A204.1 (cell line): Measurements from ENCODE around the gene DTX2.
"Not testable (repeated sequence)": the region's sequence is repeated elsewhere in the genome, so short reads cannot be mapped to it uniquely, and the experiment has no call there.

Experiments used
- FAIRE-seq: peaks from 2 replicates; lab custom pipeline; 2012; peaks lifted over from hg19 to GRCh38; lab: Jason Lieb, UNC

The DTX2 gene

DNA sequence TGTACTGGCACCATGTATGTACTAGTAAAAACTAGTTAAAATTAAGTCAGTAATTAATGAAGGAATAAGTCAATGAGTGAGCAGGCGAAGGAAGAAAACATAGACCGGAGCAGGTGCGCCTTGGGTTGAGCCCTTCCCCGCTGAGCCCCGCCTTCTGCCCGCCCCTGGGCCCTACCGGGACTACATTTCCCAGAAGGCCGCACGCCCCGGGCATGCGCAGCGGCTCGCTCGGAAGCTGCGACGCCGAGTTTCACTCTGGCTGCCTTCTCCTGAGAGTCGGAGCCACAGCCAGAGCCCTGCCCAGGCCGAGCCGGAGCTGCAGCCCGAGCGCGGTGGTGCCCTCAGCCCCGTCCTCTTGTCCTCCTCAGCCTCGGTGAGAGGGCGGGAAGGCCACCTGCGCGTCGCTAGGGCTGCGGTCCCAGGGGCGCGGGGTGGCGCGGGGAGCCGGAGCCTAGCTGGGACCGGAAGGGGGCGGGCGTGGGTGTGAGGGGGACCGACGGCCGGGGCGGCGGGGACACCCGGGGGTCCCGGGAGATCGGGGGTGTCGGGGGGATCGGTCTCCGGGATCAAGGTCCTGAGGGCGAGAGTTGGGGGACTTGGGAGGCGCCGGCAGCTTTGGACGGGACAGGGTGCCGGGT, at the start of gene DTX2:
DTX2 (plus strand) TSS at position 246 of the 638 bp plus-strand sequence. CDS start 18,801 bp downstream, outside the sequence.
- not testable (repeated sequence) for FAIRE-seq

DNA sequence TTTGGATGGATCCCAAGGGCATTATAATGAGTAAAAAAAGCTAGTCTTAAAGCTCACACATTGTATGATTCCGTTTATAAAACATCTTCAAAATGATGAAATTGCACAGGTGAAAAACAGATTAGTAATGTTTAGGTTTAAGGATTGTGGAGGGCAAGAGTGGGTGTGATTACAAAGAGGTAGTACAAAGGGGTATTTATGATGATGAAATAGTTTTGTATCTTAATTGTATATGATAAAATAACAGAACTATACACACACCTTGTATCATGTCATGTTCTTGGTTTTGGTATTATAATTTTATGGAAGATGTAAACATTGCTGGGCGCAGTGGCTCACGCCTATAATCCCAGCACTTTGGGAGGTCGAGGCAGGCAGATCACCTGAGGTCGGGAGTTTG, 49.3 kb upstream of the DTX2 start:
- no peak for FAIRE-seq

DNA sequence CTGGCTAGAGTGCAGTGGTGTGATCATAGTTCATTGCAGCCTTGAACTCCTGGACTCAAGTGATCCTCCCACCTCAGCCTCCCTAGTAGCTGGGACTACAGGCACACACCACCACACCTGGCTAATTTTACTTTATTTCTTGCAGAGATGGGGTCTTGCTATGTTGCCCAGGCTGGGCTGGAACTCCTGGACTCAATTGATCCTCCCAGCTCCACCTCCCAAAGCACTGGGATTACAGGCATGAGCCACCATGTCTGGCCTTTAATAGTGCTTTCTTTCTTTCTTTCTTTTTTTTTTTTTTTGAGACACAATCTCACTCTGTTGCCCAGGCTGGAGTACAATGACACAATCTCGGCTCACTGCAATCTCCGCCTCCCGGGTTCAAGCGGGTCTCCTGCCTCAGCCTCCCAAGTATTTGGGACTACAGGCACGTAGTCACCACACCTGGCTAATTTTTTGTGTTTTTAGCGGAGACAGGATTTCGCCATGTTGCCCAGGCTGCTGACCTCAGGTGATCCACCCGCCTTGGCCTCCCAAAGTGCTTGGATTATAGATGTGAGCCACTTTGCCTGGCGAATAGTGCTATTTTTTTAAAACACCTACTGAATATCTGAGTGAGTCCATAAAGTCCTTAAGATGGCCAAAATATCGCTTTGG, 43.7 kb upstream of the DTX2 start:
- not testable (repeated sequence) for FAIRE-seq

DNA sequence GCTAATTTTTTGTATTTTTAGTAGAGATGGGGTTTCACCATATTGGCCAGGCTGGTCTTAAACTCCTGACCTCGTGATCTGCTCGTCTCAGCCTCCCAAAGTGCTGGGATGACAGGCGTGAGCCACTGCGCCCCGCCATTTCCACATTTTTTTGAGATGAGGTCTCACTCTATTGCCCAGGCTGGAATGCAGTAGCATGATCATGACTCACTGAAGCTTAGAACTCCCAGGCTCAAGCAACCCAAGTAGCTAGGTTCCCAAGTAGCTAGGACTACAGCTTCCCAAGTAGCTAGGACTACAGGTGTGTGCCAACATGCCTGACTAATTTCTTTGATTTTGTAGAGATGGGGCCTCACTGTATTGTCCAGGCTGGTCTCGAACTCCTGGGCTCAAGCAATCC, 40.4 kb upstream of the DTX2 start:
- not testable (repeated sequence) for FAIRE-seq

DNA sequence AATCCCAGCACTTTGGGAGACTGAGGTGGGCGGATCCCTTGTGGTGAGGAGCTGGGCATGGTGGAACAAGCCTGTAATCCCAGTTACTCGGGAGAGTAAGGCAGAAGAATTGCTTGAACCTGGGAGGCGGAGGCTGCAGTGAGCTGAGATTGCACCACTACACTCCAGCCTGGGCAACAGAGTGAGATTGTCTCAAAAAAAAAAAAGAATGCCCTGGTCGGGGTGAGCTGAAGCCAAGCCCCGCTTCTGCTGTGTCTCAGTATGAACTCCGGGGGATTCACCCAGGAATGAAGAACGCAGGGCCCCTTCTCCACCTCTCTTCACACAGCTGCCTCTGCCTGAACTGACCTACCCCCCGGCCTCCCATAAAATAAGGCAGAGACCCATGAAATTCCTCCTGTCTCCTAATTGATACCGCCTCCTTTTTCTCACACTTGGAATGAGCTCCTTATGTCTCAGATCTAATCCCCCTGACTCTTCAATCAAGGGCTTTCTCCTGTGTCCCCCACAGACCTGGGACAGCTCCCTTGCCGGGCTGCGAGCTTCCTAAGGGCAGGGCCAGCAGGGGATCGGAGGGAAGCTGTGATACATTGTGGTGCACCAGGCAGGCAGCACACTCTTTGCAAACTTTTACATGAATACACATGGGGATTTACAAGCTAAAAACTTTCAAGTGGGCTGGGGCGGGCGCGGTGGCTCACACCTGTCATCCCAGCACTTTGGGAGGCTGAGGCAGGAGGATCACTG, 37.7 kb upstream of the DTX2 start:
- FAIRE-seq: no peak

DNA sequence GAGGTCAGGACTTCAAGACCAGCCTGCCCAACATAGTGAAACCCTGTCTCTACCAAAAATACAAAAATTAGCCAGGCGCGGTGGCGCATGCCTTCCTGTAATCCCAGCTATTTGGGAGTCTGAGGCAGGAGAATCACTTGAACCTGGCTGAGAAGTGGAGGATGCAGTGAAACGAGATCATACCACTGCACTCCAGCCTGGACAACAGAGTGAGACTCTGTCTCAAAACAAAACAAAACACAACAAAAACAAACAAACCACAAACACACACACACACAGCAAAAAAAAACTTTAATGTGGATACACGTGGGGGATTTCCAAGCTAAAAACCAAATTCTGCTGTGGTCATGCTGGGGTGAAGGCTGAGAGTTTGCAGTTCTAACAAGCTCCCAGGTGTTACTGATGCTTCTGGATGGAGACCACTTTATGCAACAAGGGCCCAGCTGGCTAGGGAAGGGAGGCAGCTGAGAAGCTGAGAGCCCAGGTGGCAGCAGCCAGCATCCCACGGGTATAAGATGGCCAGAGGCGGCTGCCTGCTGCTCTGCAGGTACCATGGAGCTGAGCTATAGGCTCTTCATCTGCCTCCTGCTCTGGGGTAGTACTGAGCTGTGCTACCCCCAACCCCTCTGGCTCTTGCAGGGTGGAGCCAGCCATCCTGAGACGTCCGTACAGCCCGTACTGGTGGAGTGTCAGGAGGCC, 36.9 kb upstream of the DTX2 start, which contains the start of gene ZP3:
ZP3 (plus strand) TSS at position 538 of the 699 bp plus-strand sequence; CDS start at position 553, 15 bp downstream.
- FAIRE-seq: no peak

DNA sequence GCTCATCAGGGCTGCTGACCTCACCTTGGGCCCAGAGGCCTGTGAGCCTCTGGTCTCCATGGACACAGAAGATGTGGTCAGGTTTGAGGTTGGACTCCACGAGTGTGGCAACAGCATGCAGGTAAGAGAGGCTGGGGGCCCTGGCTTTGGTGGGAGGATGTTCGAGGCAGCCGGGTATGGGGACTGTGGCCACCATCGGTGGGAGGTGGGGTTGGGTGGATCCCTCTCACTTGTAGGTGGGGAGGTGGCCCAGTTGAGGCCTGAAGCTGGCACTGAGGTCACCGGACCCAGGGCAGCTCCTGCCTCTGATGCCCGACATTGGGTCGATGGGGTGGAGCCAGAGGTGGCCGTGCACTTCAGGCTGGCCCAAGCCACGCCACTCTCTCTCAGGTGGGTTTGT, 36.4 kb upstream of the DTX2 start:
- no peak for FAIRE-seq

DNA sequence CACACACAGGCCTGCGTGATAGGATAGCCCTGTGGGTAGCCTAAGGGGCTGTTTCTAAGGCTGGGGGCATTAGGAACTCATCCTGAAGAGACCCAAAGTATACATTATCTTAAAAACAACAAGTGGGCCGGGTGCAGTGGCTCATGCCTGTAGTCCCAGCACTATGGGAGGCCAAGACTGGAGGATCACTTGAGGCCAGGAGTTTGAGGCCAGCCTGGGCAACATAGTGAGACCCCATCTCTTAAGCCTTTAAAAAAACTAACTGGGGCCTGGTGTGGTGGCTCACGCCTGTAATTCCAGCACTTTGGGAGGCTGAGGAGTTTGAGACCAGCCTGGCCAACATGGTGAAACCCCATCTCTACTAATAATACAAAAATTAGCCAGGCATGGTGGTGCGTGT, 36.0 kb upstream of the DTX2 start:
- not testable (repeated sequence) for FAIRE-seq

DNA sequence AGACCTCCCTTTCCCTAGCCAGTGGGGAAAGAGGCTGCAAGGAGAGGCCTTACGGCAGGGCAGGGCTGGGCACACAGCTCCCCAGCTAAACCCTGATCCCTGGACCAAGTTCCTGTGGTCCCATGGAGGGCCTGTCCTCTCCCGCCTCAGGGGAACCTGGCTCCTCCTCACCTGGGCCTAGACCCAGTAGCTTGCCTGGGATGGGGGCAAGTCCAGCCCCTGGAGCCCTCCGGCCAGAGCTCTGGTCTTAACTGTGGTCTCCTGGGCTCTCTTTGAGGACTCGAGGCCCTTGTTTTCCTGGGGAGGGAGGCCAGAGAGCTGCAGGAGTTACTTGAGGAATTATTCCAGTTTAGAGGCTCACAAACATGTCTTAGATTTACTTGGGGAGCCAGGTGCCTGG, 35.3 kb upstream of the DTX2 start:
- no peak for FAIRE-seq

DNA sequence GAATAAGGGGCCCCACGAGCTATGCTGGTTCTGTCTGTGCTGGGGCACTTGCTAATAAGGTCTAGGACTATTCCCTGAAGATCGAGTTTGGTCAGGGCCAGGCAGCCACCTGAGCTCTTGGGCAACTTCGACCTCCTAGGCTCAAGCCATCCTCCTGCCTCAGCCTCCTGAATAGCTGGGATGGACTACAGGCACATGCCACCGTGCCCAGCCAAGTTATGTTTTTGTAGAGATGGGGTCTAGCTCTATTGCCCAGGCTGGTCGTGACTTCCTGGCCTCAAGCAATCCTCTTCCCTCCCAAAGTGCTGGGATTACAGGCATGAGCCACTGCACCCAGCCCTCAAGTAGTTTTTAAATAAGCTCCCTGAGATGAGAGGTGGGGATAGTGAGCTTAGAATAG, 33.9 kb upstream of the DTX2 start:
- FAIRE-seq: no peak

DNA sequence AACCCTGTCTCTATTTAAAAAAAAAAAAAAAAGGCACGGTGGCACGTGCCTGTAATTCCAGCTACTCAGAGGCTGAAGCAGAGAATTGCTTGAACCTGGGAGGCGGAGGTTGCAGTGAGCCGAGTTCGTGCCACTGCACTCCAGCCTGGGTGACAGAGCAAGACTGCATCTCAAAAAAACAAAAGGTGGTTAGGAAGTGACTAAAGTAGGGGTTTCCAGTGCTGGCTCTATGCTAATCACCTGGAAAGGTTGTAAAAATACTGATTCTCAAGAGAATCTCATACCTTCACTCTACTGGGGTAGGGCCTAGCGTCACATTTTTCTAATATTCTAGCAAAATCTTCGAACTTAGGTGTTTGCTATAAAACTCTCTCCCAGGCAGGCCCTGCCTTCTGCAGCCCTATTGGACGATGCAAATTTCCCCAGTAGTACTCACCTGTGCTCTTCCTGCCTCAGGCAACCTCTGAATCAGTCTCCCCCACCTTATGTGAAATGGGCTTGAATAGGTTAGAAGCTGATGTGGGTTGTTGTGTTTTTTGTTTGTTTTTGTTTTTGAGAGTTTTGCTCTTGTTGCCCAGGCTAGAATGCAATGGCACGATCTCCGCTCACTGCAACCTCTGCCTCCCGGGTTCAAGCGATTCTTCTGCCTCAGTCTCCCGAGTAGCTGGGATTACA, 33.2 kb upstream of the DTX2 start:
- no peak for FAIRE-seq

DNA sequence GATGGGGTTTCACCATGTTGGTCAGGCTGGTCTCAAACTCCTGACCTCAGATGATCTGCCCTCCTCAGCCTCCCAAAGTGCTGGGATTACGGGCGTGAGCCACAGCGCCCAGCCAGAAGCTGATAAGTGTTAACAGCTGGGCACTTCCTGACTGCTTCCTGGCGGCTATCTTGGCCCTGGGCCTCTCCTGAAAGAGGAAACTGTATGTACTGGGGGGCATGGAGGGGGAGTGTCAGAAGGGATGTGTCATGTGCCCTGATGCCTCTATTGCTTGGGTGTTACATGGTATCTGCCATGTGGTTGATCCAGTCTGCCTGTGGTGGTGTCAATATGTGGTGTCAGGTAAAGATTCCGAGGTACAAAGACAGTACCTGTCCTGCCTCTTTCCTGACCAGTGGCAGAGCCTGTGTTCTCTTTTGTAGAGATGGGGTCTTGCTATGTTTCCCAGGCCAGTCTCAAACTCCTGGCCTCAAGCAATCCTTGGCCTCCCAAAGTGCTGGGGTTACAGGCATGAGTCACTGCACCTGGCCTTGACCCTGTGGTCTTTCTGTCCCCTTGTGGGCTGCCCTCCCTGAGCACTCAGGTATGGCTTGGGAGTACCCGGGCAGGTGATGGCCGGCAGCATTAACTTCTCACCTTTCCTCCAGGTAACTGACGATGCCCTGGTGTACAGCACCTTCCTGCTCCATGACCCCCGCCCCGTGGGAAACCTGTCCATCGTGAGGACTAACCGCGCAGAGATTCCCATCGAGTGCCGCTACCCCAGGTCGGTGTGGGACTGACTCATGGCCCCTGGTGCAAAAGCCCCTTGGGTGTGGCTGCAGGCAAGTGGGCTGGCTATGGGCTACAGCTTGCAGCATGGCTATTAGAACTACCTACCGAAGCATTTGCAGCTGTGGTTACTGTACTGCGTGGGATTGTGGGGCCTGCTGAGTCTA, 32.4 kb upstream of the DTX2 start:
- no peak for FAIRE-seq

DNA sequence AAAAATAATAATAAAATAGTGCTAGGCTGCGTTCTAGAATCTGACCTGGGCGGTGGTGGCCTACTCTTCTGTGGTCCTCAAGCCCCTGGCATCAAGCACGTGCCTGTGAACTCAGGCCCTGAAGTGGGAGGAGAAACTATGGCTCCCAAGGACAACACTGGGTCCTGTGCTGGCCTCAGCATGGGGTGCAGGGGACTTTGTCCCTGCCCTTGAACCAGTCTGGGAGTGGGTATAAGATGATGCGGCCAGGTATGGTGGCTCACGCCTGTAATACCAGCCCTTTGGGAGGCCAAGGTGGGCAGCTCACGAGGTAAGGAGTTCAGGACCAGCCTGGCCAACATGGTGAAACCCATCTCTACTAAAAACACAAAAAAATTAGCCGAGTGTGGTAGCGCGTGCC, 31.3 kb upstream of the DTX2 start:
- no peak for FAIRE-seq

DNA sequence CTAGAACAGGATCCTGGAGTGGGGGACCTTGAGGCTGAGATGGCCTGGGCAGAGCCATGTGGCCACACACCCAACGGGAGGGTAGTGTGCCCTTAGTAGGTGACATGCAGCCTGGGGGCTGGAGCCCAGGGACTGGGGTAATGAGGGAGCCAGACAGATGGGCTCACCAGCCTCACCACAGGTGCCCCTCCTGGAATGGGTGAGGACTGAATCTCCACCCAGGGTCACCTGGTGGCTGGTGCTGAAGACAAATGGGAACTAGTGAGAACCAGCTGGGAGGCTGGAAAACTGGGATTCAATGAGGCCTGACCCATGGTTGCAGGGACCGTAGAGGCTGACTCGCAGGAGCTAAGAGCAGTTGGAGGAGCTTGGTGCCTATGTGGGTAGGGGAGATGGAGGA, 30.7 kb upstream of the DTX2 start:
- no peak for FAIRE-seq

DNA sequence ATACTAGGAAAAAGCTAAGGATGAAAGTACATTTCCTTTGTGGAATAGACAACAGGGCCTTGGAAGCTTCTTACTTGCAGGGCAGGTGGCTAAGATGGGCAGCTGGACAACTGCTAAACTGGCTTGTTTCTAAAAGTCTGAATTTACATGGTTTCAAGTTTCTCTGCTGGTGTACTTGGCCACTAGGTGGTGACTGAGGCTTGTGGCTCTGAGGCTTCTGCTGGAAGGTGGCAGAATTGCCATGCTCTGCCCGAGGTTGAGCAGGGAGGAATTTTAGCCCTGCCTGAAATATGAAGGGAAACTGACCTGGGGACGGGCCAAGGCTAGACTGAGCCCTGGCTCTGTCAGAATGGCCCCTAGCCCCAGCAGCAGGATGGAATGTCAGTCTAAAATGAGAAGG, 23.6 kb upstream of the DTX2 start:
- peak; percentile 29 for FAIRE-seq

DNA sequence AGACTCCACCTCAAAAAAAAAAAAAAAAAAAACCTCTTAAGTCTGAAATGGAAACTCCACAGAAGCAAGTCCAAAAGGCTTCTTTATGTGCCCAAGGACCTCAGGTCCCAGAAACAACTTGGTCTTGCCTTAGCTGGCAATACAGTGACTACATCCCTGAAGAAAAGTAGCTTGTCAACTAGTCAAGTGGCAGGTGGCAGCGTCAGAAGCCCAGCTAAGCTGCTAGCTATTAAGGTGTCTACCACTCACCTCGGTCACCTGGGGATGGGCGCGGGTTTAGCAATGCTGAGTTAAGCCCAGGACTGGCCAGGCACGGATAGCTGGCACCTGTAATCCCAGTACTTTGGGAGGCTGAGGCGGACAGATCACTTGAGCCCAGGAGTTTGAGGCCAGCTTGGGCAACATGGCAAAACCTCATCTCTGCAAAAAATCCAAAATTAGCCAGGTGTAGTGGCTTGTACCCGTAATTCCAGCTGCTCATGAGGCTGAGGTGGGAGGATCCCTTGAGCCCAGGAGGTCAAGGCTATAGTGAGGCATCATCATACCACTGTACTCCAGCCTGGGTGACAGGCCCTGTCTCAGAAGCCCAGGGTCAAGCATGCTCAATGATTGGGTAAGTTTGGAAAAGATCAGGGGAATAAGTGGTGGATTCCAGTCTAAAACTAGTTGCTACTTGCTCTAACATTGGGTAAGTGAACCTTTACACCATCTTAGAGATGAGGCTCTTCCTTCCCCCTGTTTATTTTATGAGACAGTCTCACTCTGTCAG, 22.2 kb upstream of the DTX2 start:
- FAIRE-seq: not testable (repeated sequence)

DNA sequence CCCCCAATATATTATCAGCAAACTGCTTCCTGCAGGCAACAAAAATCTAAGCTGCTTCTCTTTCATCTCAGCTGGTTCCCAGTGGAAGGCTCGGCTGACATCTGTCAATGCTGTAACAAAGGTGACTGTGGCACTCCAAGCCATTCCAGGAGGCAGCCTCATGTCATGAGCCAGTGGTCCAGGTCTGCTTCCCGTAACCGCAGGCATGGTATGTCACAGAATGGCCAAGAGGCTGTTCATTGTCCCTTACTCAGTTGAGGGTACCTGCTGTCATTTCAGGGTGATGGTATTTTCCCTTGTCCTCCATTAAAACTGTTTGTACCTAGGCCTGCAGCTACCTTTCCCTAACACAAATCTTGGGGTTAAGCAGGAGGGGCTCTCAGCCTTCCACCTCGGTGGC, 21.1 kb upstream of the DTX2 start:
- not testable (repeated sequence) for FAIRE-seq

DNA sequence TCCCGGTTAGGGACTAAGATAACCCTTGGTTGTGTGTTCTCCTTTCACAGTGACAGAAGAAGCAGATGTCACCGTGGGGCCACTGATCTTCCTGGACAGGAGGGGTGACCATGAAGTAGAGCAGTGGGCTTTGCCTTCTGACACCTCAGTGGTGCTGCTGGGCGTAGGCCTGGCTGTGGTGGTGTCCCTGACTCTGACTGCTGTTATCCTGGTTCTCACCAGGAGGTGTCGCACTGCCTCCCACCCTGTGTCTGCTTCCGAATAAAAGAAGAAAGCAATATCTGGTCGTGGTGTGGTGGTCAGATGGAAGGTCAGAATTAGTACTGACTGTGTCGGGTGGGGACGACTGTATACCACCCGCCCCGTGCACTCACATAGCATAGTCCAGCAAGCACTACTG, 19.7 kb upstream of the DTX2 start:
- FAIRE-seq: not testable (repeated sequence)

DNA sequence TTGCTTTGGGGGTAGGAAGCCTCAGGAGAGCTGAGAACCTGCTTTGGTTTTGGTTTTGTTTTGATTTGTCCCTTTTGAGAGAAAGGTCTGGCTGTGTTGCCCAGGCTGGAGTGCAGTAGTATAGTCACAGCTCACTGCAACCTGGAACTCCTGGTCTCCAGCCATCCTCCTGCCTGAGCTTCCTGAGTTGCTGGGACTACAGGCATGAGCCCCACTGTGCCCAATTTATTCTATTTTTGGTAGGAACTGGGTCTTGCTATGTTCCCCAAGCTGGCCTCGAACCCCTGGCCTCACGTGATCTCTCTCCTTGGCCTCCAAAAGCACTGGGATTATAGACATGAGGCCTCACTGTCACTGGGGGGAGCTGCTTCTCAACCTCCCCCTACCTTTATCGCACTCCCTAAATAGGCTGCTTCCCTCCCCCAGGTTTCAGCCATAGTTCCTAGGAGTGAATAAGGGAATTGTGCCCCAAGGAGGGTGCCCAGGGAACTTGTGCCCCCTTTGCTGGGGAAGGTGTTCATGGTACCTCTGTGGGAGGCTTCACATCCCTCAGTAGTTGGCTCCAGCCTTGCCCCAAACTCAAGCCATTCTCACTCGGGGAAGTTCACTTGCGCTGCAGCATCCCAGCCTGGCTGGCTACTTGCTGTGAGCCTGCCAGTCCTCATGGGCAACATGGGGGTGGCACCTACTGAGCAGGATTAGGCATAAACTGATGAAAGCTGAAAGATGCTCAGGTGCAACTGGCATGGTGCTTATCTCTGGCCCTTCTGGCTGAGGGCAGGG, 18.7 kb upstream of the DTX2 start:
- not testable (repeated sequence) for FAIRE-seq
